GM12878 (cell line): ENCODE measurements around the gene ARHGEF25. TPM values are rescaled to one million over a fixed set of nuclear protein-coding genes. Genes with fewer than 3 reads are reported as not detected.

ENCODE experiments used
- ATAC-seq: fragments of 200-7000 bp; cut with Tn5 transposase; 3 replicates; pipeline ENCODE4 v1.9.1; 2020; ENCODE audit warnings: mild to moderate bottlenecking, moderate library complexity
- BruUV-seq: library from RNA; stranded (reverse); fragments of 400-500 nt; replicated peaks from 2 replicates; lab custom pipeline; 2021; lab: Mats Ljungman, UMichigan
- CTCF ChIA-PET: fragments of 300-600 bp; sonication (Branson Sonifier 250); formaldehyde crosslinking; extraction: SDS; loops from one replicate; lab custom pipeline; 2021; ENCODE audit warnings: inconsistent platforms; lab: Yijun Ruan, JAX
- POLR2A ChIA-PET: fragments of 350-600 bp; formaldehyde crosslinking; extraction: SDS; loops from one replicate; lab custom pipeline; 2021; ENCODE audit warnings: inconsistent platforms; lab: Charles Lee
- RAD21 ChIA-PET: fragments of 300-600 bp; sonication (Branson Sonifier 250); formaldehyde crosslinking; loops from one replicate; lab custom pipeline; 2023; ENCODE audit warnings: antibody characterized with exemption; ENCODE audit not compliant: unreplicated experiment; lab: Charles Lee
- SMC1A ChIA-PET: fragments of 300-600 bp; sonication (Branson Sonifier 250); formaldehyde crosslinking; loops from one replicate; lab custom pipeline; 2023; ENCODE audit not compliant: unreplicated experiment, uncharacterized antibody; lab: Charles Lee
- DNase-seq: peaks from one replicate; pipeline ENCODE4 v3.0.0-alpha.2; 2011; ENCODE audit warnings: low read depth, low spot score
- FAIRE-seq: peaks from 3 replicates; lab custom pipeline; 2011; peaks lifted over from hg19 to GRCh38; lab: Jason Lieb, UNC
- H2AFZ ChIP-seq: 2 replicates; pipeline ENCODE4 v1.6.0; 2011; ENCODE audit warnings: low read depth, low read length, control low read depth; ENCODE audit not compliant: control insufficient read depth
- H3K27ac ChIP-seq: 2 replicates; pipeline ENCODE4 v1.5.1; 2011; ENCODE audit warnings: control low read depth; ENCODE audit not compliant: control insufficient read depth, insufficient read depth
- H3K27me3 ChIP-seq, 2 experiments: replicated peaks in 1 of 2; 2 replicates each; pipeline versions ENCODE4 v1.6.0 to v1.6.1; 2011; ENCODE audit warnings: low read length in 1 of 2; ENCODE audit not compliant: control insufficient read depth in 2 of 2, insufficient read depth in 2 of 2
- H3K36me3 ChIP-seq, 2 experiments: 2 replicates each; pipeline ENCODE4 v1.5.1; 2011; ENCODE audit warnings: low read length in 1 of 2; ENCODE audit not compliant: control insufficient read depth in 2 of 2, insufficient read depth in 2 of 2
- H3K4me1 ChIP-seq: 2 replicates; pipeline ENCODE4 v1.6.1; 2011; ENCODE audit warnings: mild to moderate bottlenecking, low read length, moderate library complexity, mixed read lengths; ENCODE audit not compliant: control insufficient read depth, insufficient read depth
- H3K4me2 ChIP-seq: 2 replicates; pipeline ENCODE4 v1.6.0; 2011; ENCODE audit warnings: control low read depth; ENCODE audit not compliant: control insufficient read depth, insufficient read depth
- H3K4me3 ChIP-seq: fragments of 200-600 bp; sonication (generic); 2 replicates; pipeline ENCODE4 v1.5.1; 2016
- H3K79me2 ChIP-seq: 2 replicates; pipeline ENCODE4 v1.6.0; 2011; ENCODE audit warnings: low read length; ENCODE audit not compliant: control insufficient read depth, insufficient read depth
- H3K9ac ChIP-seq: 2 replicates; pipeline ENCODE4 v1.8.0; 2011; ENCODE audit warnings: low read length, control low read depth, mixed read lengths; ENCODE audit not compliant: control insufficient read depth, insufficient read depth
- H3K9me3 ChIP-seq: replicated peaks from 3 replicates; pipeline ENCODE4 v1.5.1; 2011; ENCODE audit warnings: mild to moderate bottlenecking, low read length; ENCODE audit not compliant: control insufficient read depth, insufficient read depth
- H4K20me1 ChIP-seq: 2 replicates; pipeline ENCODE4 v1.6.0; 2011; ENCODE audit not compliant: control insufficient read depth, insufficient read depth
- CEBPB ChIP-seq, 2 experiments: fragments of 150-350 bp in 1 of 2; IDR thresholded peaks; 2 replicates each; pipeline ENCODE4 v1.6.1; 2012 to 2014; ENCODE audit warnings: low read depth in 2 of 2, low read length in 2 of 2, borderline replicate concordance in 1 of 2, inconsistent platforms in 1 of 2
- CTCF ChIP-seq, 3 experiments: IDR thresholded peaks in 2 of 3; conservative IDR thresholded peaks in 1 of 3; 2 replicates each; pipeline ENCODE4 v1.5.1; 2011; ENCODE audit warnings: low read depth in 3 of 3, low read length in 3 of 3, mild to moderate bottlenecking in 3 of 3, control low read depth in 2 of 3, moderate library complexity in 2 of 3, inconsistent platforms in 1 of 3, mixed read lengths in 1 of 3; ENCODE audit not compliant: control insufficient read depth in 2 of 3, insufficient read depth in 1 of 3; ENCODE audit errors: extremely low read depth in 1 of 3
- GATAD2B ChIP-seq: fragments of 450-650 bp; conservative IDR thresholded peaks from 2 replicates; pipeline ENCODE4 v1.6.1; 2017; ENCODE audit warnings: low read depth, mild to moderate bottlenecking, moderate library complexity
- IKZF1 ChIP-seq: fragments of 450-650 bp; conservative IDR thresholded peaks from 2 replicates; pipeline ENCODE4 v1.6.1; 2017; ENCODE audit warnings: antibody characterized with exemption, mild to moderate bottlenecking
- KAT2A ChIP-seq: conservative IDR thresholded peaks from 2 replicates; pipeline ENCODE4 v1.6.1; 2011; ENCODE audit warnings: low read depth, low read length; ENCODE audit not compliant: control insufficient read depth
- MEF2B ChIP-seq: fragments of 450-650 bp; IDR thresholded peaks from 2 replicates; pipeline ENCODE4 v1.6.1; 2018; ENCODE audit warnings: mild to moderate bottlenecking, moderate library complexity; ENCODE audit not compliant: partially characterized antibody, poor library complexity, severe bottlenecking
- NKRF ChIP-seq: fragments of 450-650 bp; conservative IDR thresholded peaks from 2 replicates; pipeline ENCODE4 v1.6.1; 2017; ENCODE audit warnings: mild to moderate bottlenecking, moderate library complexity
- NR2F1 ChIP-seq: fragments of 450-650 bp; conservative IDR thresholded peaks from 2 replicates; pipeline ENCODE4 v1.6.1; 2017; ENCODE audit warnings: mild to moderate bottlenecking
- NRF1 ChIP-seq: conservative IDR thresholded peaks from 2 replicates; pipeline ENCODE4 v1.6.1; 2011; ENCODE audit warnings: mild to moderate bottlenecking, low read depth, low read length, improper control_type of control experiment
- POLR2AphosphoS5 ChIP-seq: IDR thresholded peaks from 2 replicates; pipeline ENCODE4 v1.6.1; 2011; ENCODE audit warnings: mild to moderate bottlenecking, low read length, inconsistent platforms
- RAD51 ChIP-seq: fragments of 450-650 bp; IDR thresholded peaks from 2 replicates; pipeline ENCODE4 v1.6.1; 2016; ENCODE audit warnings: moderate library complexity, mild to moderate bottlenecking, inconsistent platforms
- RB1 ChIP-seq: fragments of 450-650 bp; formaldehyde crosslinking; IDR thresholded peaks from 2 replicates; pipeline ENCODE4 v1.6.1; 2017; ENCODE audit warnings: mild to moderate bottlenecking, borderline replicate concordance
- RUNX3 ChIP-seq: IDR thresholded peaks from 2 replicates; pipeline ENCODE4 v1.6.1; 2012; ENCODE audit warnings: low read length, inconsistent platforms
- SMARCA5 ChIP-seq: fragments of 450-650 bp; IDR thresholded peaks from 2 replicates; pipeline ENCODE4 v1.6.1; 2017; ENCODE audit warnings: mild to moderate bottlenecking
- SMC3 ChIP-seq: IDR thresholded peaks from 2 replicates; pipeline ENCODE4 v1.6.1; 2011; ENCODE audit warnings: low read length, improper control_type of control experiment, borderline replicate concordance
- TBL1XR1 ChIP-seq: IDR thresholded peaks from 2 replicates; pipeline ENCODE4 v1.6.1; 2012; ENCODE audit warnings: low read depth, low read length, improper control_type of control experiment
- WRNIP1 ChIP-seq: IDR thresholded peaks from 2 replicates; pipeline ENCODE4 v1.6.1; 2011; ENCODE audit warnings: low read depth, low read length, improper control_type of control experiment, borderline replicate concordance
- YY1 ChIP-seq: IDR thresholded peaks from 2 replicates; pipeline ENCODE4 v1.6.1; 2011; ENCODE audit warnings: low read depth, mild to moderate bottlenecking, low read length
- WGBS: methylation state at CpG from one replicate; pipeline ENCODE4 v1.1.6; 2016; ENCODE audit warnings: low lambda C conversion rate; ENCODE audit not compliant: insufficient replicate concordance, insufficient coverage; ENCODE audit errors: missing lambda C conversion rate; 5-methylcytosine and 5-hydroxymethylcytosine counted together
- in situ Hi-C: fragments of 300-500 bp; cut with MboI; formaldehyde crosslinking; loops from 9 replicates; pipeline ENCODE4 v1.14.3; 2018; ENCODE audit warnings: mixed read lengths
- intact Hi-C: fragments of 100-400 bp; cut with micrococcal nuclease; formaldehyde crosslinking; loops from one replicate; pipeline ENCODE4 v1.14.2; 2022; ENCODE audit not compliant: unreplicated experiment
- polyA plus RNA-seq, 11 experiments: library from polyadenylated mRNA; depleted of rRNA in 4 of 11; unstranded in 6 of 11; stranded (reverse) in 5 of 11; fragments of >200 nt; fragmentation: Nextera tagmentation in 4 of 11; fragmentation: Illumina TruSeq in 1 of 11; extraction: Ambion mirVana in 4 of 11; extraction: Trizol in 1 of 11; gene quantifications; 1 replicate in 1 of 11; 2 replicates in 10 of 11; pipeline versions ENCODE4 v1.2.1 to v1.2.3, GENCODE V29; 2011 to 2016; ENCODE audit warnings: inconsistent platforms in 2 of 11, missing spikeins in 2 of 11, low read depth in 1 of 11
- total RNA-seq, 4 experiments: library from RNA; depleted of rRNA in 3 of 4; stranded (reverse); fragments of >200 nt in 3 of 4; fragmentation: Illumina TruSeq in 1 of 4; extraction: Trizol in 1 of 4; gene quantifications; 2 replicates each; pipeline versions ENCODE4 v1.2.1 to v1.2.3, GENCODE V29; 2013 to 2021

Gene ARHGEF25
- total and polyA plus RNA-seq, 10 of the 15 experiments (the other 5 are each of a cell fraction or from before 2014, with no cell fraction given): 0.08 to 4.5 (median 1.2) TPM; not detected in 3

DNA sequence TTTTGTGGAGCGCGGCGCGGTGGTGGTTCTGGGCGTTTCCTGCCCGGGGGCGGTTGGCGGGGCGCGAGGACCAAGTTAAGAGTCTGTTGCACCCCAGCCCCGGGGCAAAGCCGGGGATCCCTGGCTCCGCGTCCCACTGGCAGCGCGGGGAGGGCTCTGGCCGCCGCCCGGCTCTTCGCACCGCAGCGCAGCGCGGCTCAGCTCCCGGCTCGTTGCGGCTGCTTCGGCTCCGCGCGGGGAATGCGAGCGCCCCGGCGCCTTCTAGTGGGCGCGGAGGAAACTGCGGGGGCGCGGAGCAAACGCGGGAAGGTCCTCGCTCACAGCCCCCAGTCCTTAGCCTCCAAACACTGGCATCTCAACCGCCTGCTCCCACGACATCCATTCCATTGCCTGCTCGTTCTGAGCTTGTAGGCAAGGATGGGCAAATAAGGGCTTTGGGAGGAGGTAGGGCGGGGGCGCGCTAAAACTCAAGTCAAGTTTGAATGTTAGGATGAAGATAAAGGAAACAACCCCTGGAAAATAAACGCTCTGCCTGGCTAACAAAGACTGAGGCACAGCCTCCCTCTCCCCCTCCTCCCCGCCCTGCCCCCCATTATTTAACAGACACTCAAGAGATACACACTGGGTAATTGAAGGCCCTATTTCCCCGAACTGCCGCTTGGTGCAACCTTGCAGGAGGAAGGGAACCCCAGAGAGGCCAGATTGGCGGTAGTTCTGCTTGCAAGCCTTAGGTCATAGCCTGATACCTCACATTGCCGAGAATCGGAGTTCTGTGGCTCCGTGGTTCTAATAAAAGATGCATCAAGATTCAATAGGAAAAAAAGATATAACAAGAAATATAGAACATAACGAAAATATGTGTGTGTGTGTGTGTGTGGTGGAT lies 22.0 kb downstream of the ARHGEF25 start, which contains the start of gene B4GALNT1:
Gene B4GALNT1 (minus strand): TSS at position 244 of the 883 bp plus-strand sequence. CDS start 1,069 bp downstream, outside the sequence.
- ATAC-seq (peak; percentile 95), FAIRE-seq (no peak), DNase-seq (no peak)
- WGBS: 2% methylated on average over 58 of the region's 58 CpGs
- Histone ChIP-seq H4K20me1 (no peaks in the 10 kb centered on the region), H3K4me3 (peak within 1 kb of the TSS; percentile 49; the same call in 1 of the 2 replicates), H3K4me2 (peak within 1 kb of the TSS; percentile 87), H3K9ac (no peak within 1 kb of the TSS), H3K79me2 (no peaks in the 10 kb centered on the region), H3K27me3 (peaks cover 15% of the 10 kb centered on the region in 2 experiments), H3K4me1 (no peaks in the 10 kb centered on the region), H3K9me3 (no peaks in the 10 kb centered on the region), H3K27ac (no peak within 1 kb of the TSS), H3K36me3 (no peaks in the 10 kb centered on the region), H2AFZ (peak within 1 kb of the TSS; percentile 63)
- SMC1A ChIA-PET: interaction anchor here (0.6 to 1.6 kb wide), 6 partner anchors 48 to 231 kb away, joined by 3 to 7 read pairs (median 4); no protein-coding TSS in a partner anchor
- CTCF ChIA-PET: interaction anchor here (0.6 to 2.5 kb wide), 7 partner anchors 9 to 175 kb away, joined by 3 to 32 read pairs (median 5); no protein-coding TSS in a partner anchor
- POLR2A ChIA-PET: no interaction called here
- no TSS peak for BruUV-seq
- intact Hi-C loops: loop anchor here (1.0 kb wide), 1 partner anchor 50 kb away; no protein-coding TSS in a partner anchor
- in situ Hi-C loops: no loop called here
- RAD21 ChIA-PET: interaction anchor here (0.6 to 1.0 kb wide), 4 partner anchors 28 to 53 kb away, joined by 3 to 4 read pairs (median 3); no protein-coding TSS in a partner anchor
- peak; percentile 86 for TF ChIP-seq SMARCA5
- TF ChIP-seq NRF1: no peak
- TF ChIP-seq KAT2A: no peak
- TF ChIP-seq GATAD2B: peak; percentile 74; the same call in 1 of the 2 replicates
- TF ChIP-seq YY1: peak; percentile 62; the same call in 1 of the 2 replicates
- no peak for TF ChIP-seq CEBPB (IDR thresholded peaks at IDR 0.05; ENCODE audit: borderline replicate concordance in 1 of 2, low read depth in 2 of 2, low read length in 2 of 2)
- TF ChIP-seq RAD51: no peak
- TF ChIP-seq NKRF: 0 out of 2 replicates have a peak, but pooled peaks have one; percentile 24
- TF ChIP-seq POLR2AphosphoS5: no peak
- peak; percentile 70; the same call in 1 of the 2 replicates for TF ChIP-seq RB1
- TF ChIP-seq RUNX3: 0 out of 2 replicates have a peak, but pooled peaks have one; percentile 18
- TF ChIP-seq TBL1XR1: no peak
- TF ChIP-seq MEF2B: no peak
- TF ChIP-seq SMC3: peak; percentile 59
- TF ChIP-seq CTCF (IDR thresholded peaks at IDR 0.05 in 2 of 3, conservative IDR thresholded peaks at IDR 0.05 in 1 of 3; ENCODE audit: control insufficient read depth in 2 of 3, extremely low read depth in 1 of 3, insufficient read depth in 1 of 3, low read depth in 3 of 3, low read length in 3 of 3): peak; percentile 77 to 93 (median 86)
- peak; percentile 41; the same call in 1 of the 2 replicates for TF ChIP-seq NR2F1
- TF ChIP-seq WRNIP1: no peak
- TF ChIP-seq IKZF1: peak; percentile 63
